Measurements from ENCODE around the gene HGFAC.

The HGFAC gene

GRCh38 chr4:3483471-3483921 lies 41.7 kb downstream of the HGFAC start:
- Mint-ChIP-seq H3K27ac (no peak overlapping the region), H3K27me3 (peaks cover 10% of the 10 kb centered on the region), H3K4me1 (ENCODE audit: low read depth) (no peaks in the 10 kb centered on the region), H3K4me3 (no peak overlapping the region), H3K9me3 (no peaks in the 10 kb centered on the region), H3K36me3 (ENCODE audit: low read depth) (no peaks in the 10 kb centered on the region)

GRCh38 chr4:3484057-3484973 lies 42.5 kb downstream of the HGFAC start:
- Mint-ChIP-seq H3K27me3 (peaks cover 10% of the 10 kb centered on the region), H3K27ac (no peak overlapping the region), H3K4me1 (ENCODE audit: low read depth) (peaks cover 7% of the 10 kb centered on the region), H3K4me3 (no peak overlapping the region), H3K9me3 (no peaks in the 10 kb centered on the region), H3K36me3 (ENCODE audit: low read depth) (no peaks in the 10 kb centered on the region)

GRCh38 chr4:3485011-3485791 lies 43.4 kb downstream of the HGFAC start:
- Mint-ChIP-seq H3K4me3 (no peak overlapping the region), H3K36me3 (ENCODE audit: low read depth) (no peaks in the 10 kb centered on the region), H3K4me1 (ENCODE audit: low read depth) (peaks cover 8% of the 10 kb centered on the region), H3K27ac (no peak overlapping the region), H3K27me3 (peaks cover 10% of the 10 kb centered on the region), H3K9me3 (no peaks in the 10 kb centered on the region)

- H3K4me3 Mint-ChIP-seq: no peak overlapping the region
- H3K4me1 Mint-ChIP-seq (ENCODE audit: low read depth): peaks cover 8% of the 10 kb centered on the region
- H3K27ac Mint-ChIP-seq: no peak overlapping the region
- no peaks in the 10 kb centered on the region for H3K36me3 Mint-ChIP-seq (ENCODE audit: low read depth)
- H3K27me3 Mint-ChIP-seq: peaks cover 9% of the 10 kb centered on the region
- no peaks in the 10 kb centered on the region for H3K9me3 Mint-ChIP-seq
Observed at GRCh38 chr4:3485886-3486540, 44.2 kb downstream of the HGFAC start.

GRCh38 chr4:3486541-3487540 lies 45.1 kb downstream of the HGFAC start:
- H3K27ac Mint-ChIP-seq: no peak overlapping the region
- no peak overlapping the region for H3K4me3 Mint-ChIP-seq
- H3K4me1 Mint-ChIP-seq (ENCODE audit: low read depth): peaks cover 8% of the 10 kb centered on the region
- H3K27me3 Mint-ChIP-seq: peaks cover 8% of the 10 kb centered on the region
- no peaks in the 10 kb centered on the region for H3K36me3 Mint-ChIP-seq (ENCODE audit: low read depth)
- H3K9me3 Mint-ChIP-seq: no peaks in the 10 kb centered on the region

- Mint-ChIP-seq H3K9me3 (no peaks in the 10 kb centered on the region), H3K4me3 (no peak overlapping the region), H3K27ac (no peak overlapping the region), H3K4me1 (ENCODE audit: low read depth) (peaks cover 8% of the 10 kb centered on the region), H3K36me3 (ENCODE audit: low read depth) (no peaks in the 10 kb centered on the region), H3K27me3 (peaks cover 11% of the 10 kb centered on the region)
Observed at GRCh38 chr4:3487861-3488260, 46.1 kb downstream of the HGFAC start.

- Mint-ChIP-seq H3K36me3 (ENCODE audit: low read depth) (no peaks in the 10 kb centered on the region), H3K27me3 (peaks cover 11% of the 10 kb centered on the region), H3K4me3 (no peak overlapping the region), H3K4me1 (ENCODE audit: low read depth) (peaks cover 8% of the 10 kb centered on the region), H3K27ac (no peak overlapping the region), H3K9me3 (no peaks in the 10 kb centered on the region)
Observed at GRCh38 chr4:3488820-3489219, 47.1 kb downstream of the HGFAC start.

GRCh38 chr4:3489451-3489962 lies 47.7 kb downstream of the HGFAC start:
- Mint-ChIP-seq H3K36me3 (ENCODE audit: low read depth) (no peaks in the 10 kb centered on the region), H3K4me1 (ENCODE audit: low read depth) (peaks cover 8% of the 10 kb centered on the region), H3K9me3 (no peaks in the 10 kb centered on the region), H3K27ac (no peak overlapping the region), H3K27me3 (peaks cover 11% of the 10 kb centered on the region), H3K4me3 (no peak overlapping the region)

- no peak overlapping the region for H3K27ac Mint-ChIP-seq
- no peaks in the 10 kb centered on the region for H3K36me3 Mint-ChIP-seq (ENCODE audit: low read depth)
- peaks cover 8% of the 10 kb centered on the region for H3K4me1 Mint-ChIP-seq (ENCODE audit: low read depth)
- H3K4me3 Mint-ChIP-seq: no peak overlapping the region
- no peaks in the 10 kb centered on the region for H3K9me3 Mint-ChIP-seq
- H3K27me3 Mint-ChIP-seq: peaks cover 13% of the 10 kb centered on the region
Observed at GRCh38 chr4:3491681-3492405, 50.1 kb downstream of the HGFAC start.

GRCh38 chr4:3492741-3493719 lies 51.3 kb downstream of the HGFAC start:
- Mint-ChIP-seq H3K27ac (no peak overlapping the region), H3K4me3 (no peak overlapping the region), H3K27me3 (peaks cover 13% of the 10 kb centered on the region), H3K36me3 (ENCODE audit: low read depth) (no peaks in the 10 kb centered on the region), H3K9me3 (no peaks in the 10 kb centered on the region), H3K4me1 (ENCODE audit: low read depth) (peaks cover 8% of the 10 kb centered on the region)

- Mint-ChIP-seq H3K4me3 (no peak overlapping the region), H3K27ac (no peak overlapping the region), H3K36me3 (ENCODE audit: low read depth) (no peaks in the 10 kb centered on the region), H3K9me3 (no peaks in the 10 kb centered on the region), H3K4me1 (ENCODE audit: low read depth) (peaks cover 6% of the 10 kb centered on the region), H3K27me3 (peaks cover 13% of the 10 kb centered on the region)
Observed at GRCh38 chr4:3493720-3494461, 52.1 kb downstream of the HGFAC start.

GRCh38 chr4:3494462-3494871 lies 52.7 kb downstream of the HGFAC start:
- H3K4me1 Mint-ChIP-seq (ENCODE audit: low read depth): peaks cover under 1% of the 10 kb centered on the region
- H3K36me3 Mint-ChIP-seq (ENCODE audit: low read depth): no peaks in the 10 kb centered on the region
- peaks cover 13% of the 10 kb centered on the region for H3K27me3 Mint-ChIP-seq
- H3K9me3 Mint-ChIP-seq: no peaks in the 10 kb centered on the region
- H3K27ac Mint-ChIP-seq: no peak overlapping the region
- no peak overlapping the region for H3K4me3 Mint-ChIP-seq
